Measurements from ENCODE around the gene PLCG2.

PLCG2 gene

DNA sequence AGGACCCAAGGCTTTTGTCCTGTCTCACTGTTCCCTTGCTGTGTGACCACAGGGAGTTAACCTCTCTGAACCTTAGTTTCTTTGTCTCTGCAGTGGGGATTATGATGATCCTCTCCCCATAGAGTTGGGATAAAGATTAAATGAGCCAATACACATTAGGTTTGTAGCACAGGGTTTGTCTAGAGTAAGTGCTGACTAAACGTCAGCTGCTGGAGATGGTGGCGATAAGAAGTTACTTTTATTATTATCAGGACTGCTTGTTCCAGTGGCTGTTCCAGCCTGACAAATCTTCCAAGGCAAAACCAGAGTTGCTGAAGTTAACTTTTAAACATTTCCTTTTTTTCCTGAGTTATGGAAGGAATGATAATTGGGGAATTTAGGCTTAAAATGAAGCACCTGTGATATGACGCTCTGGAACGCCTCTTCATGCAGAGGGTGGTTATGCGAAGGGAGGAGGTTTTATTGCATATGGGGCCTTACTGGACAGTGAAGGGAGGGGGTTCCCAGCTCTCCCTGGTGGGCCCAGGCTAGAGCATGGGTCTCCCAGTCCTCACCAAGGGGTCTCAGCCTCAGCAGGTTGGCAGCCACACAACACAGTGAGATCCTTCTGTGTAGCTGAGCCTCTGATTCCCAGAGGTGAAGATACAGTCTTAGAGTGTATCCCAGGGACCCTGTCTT, 35.8 kb downstream of the PLCG2 start:
- no peak for DNase-seq

DNA sequence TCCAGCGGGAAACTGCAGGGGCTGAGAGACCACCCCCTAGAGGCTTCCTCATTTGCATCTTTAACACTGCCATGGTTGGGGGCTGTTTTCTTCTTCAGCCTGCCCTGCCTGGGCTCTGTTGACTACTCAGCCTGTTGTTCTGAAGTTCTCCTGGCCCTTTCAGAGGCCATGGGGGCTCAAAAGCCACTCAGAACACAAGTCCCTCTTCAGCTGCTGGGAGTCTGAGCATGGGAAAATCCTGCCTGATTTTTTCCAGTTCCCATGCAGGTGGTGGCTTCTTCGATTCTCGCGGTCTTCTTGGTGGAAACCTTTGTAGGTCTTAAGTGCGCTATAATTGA, 36.3 kb downstream of the PLCG2 start:
- DNase-seq: no peak

DNA sequence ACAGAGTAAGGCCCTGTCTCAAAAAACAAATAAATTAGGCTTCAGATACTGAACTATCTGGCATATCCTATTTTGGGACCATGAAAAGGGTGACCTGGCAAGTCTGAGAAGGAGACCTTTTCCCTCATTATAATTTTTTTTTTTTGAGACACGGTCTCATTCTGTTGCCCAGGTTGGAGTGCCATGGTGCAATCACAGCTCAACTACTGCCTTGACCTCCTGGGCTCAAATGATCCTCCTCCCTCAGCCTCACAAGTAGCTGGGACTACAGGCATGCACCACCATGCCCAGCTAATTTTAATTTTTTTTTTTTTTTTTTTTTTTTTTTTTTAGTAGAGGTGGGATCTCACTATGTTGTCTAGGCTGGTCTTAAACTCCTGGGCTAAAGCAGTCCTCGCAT, 37.3 kb downstream of the PLCG2 start:
- DNase-seq: no peak

DNA sequence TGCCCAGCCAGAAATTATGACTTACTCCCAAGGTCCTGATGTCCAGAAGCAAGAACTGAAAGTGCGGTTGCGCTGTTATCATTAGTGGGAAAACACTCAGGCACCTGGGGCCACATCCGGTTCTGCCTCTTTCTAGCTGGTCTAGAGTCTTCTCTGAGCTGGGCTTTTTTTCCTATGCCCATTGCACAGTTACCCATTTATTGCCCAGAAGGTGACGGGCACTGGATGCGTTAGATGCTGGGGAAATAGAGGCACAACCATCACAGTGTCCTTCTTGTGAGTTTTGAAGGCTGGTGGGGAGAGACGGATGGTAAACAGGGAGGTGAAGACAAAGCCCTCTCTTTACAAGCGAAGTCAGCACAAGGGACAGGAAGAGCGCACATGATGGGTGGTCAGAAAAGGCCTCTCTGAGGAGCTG, 37.7 kb downstream of the PLCG2 start:
- no peak for DNase-seq

DNA sequence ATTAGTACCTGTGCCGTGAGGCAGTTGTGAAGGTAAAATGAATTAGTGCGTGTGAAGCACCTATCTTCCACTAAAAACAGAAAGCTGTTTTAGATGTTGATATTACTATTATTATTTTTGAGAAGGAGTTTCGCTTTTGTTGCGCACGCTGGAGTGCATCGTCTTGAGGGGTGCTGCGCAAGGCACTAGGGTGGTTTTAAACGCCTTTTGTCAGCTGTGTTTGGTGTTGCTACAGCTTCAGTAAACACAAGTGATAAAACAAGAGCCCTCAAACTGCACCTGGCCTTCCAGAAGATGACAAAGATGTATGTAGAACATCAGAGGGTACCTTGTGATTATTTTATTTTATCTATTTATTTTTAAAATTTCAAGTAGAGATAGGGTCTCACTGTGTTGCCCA, 38.2 kb downstream of the PLCG2 start:
- no peak for DNase-seq

DNA sequence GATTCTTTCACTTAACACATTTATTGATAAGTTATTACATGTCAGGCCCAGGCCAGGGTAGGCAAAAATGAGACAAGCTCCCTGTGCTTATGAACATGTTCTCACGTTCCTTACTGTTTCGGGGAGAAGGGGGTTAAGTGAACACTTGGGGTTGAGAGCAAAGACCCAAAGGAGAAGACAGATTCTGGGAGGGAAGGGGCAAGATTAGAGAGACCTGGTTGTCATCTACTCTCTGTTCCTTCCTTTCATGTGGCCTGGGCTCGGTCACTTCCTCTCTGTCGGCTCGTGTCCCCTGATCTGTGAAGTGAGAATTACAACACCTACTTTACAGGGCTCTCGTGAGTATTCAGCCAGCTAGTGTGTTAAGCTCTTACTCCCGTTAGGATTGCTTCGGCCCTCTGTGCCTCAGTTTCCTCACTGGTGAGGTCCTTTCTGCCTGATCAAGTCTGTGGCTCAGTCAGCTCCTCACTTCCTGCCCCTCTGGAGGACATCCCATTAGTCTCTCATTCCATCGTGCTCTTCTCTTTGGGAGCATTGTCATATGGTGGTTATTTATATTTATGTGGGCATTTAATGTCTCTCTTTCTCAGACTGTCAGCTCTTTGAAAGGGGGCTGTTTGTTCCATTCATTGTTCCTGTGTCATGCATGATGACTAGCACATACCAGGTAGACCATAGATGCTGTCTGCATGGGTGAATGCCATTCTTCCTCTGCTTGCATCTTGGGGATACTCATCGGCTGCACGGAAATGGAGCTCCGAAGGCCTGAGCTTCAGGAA, 38.9 kb downstream of the PLCG2 start:
- DNase-seq: no peak

DNA sequence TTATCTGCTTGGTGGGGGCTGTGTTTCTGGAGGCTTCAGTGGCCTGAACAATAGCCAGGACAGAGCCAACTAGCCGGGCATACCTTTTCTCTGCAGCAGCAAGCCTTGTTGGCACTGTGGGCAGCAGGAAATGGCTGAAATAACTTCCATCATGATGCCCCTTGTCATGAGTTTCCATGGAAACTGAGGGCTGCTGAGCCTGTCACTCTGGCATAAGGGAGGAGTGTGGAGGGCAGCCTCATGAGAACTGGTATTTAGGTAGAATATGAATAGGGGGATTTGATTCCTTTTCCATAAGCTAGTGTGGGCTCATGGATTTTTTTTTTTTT, 39.4 kb downstream of the PLCG2 start:
- no peak for DNase-seq

DNA sequence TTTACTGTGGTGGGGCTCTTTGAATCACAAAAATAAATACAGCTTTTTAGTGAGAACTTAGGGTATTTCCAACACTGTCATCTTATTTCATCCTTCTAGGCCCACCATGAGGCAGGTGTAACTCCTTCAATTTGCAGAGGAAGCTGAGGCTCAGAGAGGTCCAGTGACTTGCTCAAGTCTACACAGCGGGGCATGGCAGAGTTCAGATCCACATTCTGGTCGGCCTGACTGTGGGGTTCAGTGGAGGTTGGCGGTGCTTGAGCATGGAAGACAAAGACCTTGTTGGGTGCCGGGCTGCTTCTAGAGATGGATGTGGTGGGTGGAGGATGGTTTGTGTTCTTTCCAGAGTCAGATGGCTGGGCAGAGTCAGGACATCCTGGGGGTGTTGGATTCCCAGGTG, 39.8 kb downstream of the PLCG2 start:
- no peak for DNase-seq

DNA sequence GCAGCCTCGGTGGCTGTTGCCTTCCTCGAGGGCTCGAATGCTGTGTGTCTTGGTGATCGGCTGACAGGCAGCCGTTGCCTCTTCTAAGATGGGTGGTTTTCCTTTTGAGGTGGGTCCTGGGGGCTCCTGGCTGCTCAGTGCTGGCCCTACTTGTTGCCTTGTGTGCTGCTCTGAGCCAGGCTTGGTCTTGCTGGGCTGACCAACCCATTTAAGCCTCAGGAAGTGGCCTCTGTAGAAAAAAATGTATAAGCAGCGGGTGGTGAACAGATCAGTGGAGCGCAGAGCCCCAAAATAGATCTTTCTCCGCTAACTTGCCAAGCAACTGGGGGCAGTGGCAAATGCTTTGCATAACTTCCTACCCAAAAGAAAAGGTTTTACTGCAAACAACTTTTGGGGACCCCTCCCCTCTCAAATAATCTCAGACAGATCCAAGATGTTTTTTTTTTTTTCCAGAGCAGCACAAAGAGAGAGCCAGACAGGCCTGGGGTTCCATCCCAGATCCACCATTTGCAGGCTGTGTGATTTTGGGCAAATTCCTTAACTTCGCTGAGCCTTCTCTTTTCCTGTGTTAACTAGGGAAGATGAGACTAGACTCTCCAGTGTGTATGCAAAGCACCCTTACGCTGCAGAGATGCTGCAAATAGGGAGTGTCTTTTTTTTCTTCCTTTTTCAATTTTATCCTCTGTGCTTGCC, 42.5 kb downstream of the PLCG2 start:
- DNase-seq: no peak

DNA sequence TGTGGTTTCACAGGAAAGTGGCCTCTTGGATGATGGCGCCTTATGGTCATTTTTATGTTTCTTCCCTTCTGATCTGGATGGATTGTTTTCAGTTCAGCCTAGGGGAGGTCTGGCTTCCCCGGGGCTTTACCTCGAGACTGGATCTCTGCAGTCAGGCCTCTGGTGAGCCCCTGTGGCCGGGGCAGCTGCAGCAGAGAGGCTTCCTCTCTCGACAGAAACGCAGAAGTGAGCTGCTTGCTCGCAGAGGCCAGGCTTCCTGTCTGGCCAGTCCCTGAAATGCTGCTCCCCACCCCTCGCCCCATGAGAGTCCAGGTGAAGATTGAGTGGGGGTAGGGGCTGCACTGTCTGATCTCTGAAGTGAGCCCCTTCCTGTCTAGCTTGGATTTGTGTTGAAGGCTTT, 44.0 kb downstream of the PLCG2 start:
- DNase-seq: peak in 19 of 56 donors; percentile 2 to 43 (median 9)

DNA sequence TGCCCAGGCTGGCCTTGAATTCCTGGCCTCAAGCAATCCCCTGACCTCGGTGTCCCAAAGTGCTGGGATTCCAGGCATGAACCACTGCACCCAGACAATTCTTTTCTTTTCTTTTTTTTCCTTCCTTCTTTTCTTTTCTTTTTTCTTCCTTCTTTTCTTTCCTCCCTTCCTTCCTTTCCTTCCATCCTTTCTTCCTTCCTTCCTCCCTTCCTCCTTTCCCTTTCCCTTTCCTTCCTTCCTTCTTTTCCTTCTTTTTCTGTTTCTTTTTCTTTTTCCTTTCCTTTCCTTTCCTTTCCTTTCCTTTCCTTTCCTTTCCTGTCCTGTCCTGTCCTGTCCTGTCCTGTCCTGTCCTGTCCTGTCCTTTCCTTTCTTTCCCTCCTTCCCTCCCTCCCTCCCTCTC, 44.6 kb downstream of the PLCG2 start:
- no peak for DNase-seq

DNA sequence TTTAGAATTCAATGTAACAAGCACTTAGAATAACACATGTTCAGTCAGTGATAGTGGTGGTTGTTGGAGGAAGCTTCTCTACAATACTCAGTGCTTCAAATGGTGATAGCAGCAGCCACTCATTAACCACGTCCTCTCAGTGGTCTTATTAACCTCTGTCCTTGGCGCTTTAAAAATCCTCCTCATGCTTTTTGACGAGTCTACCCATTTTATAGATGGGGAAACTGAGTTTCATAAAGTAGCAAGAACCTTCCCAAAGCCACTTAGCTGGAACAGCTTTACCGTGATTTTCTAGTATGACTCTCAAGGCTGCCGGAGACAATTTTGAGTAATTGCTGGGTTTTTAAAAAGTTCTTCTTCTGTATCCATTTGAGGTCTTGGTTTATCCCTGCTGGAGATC, 47.4 kb downstream of the PLCG2 start:
- no peak for DNase-seq

DNA sequence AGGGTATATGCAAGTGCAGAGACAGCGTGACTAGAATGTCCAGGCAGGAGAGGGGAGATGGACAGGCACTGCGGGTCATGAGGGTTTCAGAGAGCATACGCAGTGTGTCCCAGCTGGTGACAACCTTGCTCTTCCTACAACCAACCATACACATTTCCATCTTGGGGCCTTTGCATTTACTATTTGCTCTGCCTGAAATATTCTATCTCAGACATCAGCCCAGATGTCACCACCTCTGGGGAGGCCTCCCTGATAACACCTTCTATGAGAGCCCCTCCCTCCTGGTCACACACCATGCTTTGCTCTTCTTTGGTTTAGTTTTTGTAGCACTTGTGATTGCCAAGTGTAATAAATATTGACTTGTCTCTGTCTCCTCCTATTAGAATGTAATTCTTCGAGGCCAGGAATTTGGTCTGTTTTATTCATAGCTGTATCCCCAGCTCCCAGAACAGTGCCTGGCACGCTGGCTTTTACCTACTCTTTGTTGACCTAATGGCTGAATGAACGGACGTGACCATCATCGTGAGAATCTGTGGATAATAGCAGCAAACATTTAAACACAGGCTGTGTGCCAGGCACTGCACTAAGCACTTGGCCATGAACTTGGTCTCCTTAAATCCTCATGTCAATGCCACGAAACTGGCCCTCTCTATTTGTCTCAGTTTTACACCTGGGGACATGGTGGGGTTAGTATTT, 51.9 kb downstream of the PLCG2 start:
- DNase-seq: no peak

DNA sequence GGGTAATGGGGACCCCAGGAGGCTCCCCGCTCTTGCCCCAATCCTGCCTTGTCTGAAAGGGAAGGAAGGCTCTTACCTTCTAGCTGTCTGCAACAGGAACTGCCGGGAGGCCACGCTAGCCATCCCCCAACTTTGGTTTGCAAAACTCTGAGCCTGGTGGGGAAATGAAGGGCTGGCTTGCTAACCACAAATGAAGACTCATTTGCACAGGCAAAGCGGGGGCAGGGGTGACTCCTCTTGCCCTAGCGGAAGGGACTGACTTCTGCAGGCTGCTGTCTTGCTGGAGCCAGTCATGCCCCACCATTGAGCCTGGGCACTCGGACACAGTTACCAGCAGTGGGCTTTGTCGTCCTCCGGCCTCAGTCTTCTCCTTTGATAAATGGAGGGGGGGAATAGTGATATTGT, 52.6 kb downstream of the PLCG2 start:
- peak in 31 of 56 donors; percentile 1 to 48 (median 13) for DNase-seq

DNA sequence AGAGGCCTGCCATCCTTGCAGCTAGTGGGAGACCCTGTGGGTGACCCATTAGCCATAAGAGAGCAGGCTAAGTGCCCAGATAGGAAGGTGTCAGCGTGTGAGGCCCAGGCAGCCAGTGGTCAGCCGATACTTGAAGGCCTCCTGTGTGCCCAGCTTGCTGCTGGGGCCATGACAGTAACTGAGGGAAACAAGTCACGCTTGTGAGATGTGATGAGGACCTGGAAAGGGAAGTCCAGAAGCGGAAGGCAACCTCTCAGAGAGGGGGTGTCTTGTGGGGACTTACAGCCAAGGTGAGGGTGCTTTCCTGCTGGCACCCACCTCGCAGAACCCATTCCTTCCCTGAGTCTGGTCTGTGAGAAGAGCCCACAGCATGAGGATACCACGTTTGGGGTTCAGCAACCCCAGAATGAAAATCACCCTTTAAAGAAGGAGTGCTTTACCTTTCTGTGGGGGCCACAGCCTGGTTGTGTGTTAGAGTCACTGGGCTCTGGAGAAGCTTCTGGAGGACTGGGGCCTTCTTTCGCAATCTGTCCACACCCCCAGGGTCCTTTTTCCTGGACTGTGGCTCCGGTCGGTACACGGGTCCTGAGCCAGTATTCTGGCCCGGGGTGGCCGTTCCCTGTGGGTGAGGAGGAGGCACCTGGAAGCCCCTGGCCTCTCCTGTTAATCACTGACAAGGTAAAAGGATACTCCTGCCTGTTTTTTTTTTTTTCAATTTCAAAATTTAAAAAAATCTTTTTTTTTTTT, 53.9 kb downstream of the PLCG2 start:
- no peak for DNase-seq

DNA sequence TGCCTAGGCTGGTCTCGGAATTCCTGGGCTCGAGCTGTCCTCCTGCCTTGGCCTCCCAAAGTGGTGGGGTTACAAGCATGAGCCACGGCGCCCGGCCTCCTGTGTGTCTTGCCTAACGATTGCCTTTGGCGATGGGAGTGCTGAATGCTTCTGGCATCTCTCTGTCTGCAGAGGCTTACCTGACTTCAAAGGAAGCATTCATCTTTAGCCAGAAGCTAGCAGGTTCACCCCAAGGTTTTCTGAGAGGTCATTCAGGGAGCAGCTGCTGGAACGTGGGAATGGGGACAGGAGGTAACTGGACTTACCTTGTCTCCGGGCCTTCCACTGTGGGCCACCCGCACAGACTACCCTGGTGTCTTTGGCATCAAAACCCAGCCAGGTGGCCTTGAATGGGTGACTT, 54.7 kb downstream of the PLCG2 start:
- no peak for DNase-seq

DNA sequence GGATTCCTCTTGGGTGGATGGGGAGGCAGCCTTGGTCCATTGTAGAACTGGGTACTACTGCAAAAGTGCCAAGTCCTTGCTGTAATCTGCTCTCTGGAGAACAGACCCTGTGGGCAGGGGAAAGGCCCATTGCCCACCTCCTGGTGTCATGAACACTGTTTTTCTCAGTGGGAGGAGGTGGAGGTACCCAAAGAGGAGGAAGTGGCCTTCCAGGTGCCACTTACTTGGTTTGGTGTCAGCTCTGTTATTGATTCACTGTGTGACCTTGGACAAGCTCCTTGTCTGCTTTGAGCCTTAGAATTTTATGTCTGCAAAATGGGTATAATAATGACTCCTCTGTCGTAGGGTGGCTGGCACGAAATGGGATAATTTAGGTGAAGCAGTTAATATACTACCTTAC, 55.8 kb downstream of the PLCG2 start:
- no peak for DNase-seq

DNA sequence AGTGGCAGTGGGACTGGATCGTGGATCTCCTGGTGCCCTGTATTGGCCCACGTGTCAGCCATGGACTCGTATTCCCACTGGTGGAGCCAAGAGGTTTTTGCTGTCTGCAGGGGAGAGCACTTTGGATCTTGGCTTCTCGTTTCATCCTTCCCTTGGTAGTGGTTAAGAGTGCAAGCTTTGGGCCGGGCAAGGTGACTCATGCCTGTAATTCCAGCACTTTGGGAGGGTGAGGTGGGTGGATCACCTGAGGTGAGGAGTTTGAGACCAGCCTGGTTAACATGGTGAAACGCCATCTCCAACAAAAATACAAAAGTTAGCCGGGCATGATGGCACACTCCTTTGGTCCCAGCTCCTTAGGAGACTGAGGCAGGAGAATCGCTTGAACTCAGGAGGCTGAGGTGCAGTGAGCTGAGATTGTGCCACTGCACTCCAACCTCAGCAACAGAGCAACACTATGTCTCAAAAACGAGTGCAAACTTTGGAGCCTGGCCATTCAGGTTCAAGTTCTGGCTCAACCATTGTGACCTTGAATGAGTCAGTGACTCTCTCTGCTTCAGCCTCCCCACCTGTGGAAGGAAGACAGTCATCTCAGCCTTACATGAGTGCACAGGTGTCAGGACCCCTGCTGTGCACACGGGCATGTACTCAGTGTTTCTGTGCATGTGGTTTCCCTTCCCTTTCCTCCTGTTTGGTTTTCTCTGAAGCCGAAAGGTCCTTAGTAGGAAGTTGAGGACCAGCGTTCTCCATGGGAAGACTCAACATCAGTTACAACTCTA, 57.4 kb downstream of the PLCG2 start:
- no peak for DNase-seq

DNA sequence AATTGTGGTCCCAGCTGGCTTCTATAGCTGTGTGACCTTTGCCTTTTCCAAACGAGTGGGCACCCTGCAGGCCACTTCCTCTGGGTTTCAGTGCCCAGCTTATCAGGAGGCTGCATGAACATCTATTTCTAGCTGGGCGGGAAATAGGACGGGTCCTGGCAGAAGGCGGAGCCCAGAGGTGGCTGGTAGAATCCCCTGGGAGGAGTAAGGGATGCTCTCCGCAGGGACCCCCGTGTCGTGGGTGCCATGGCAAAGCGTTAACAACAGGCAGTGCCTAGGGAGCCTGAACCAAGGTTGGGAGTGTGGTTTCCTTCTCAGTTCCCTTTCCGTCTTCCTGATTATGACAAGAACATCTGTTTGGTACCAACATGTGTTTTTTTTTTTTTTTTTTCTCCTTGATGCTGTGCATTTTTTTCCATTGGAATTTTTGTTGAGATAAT, 58.2 kb downstream of the PLCG2 start:
- DNase-seq: no peak

DNA sequence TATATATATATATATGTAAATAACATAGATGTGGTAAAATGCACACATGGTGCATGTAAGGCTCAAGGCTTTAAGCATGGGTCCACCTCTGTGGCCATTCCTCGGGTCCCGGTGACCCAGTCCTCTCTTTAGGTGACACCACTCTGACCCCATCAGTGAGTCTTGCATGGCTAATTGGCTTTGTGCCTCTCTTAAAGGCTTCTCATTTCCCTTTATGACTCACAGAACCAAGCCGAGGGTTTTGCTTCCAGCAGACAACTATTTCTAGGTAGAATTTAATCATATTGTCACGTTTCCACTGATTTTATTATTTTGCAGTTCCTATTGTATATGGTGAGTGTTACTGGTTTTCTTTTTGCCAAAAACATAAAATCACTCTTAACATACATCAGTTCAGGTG, 59.7 kb downstream of the PLCG2 start:
- no peak for DNase-seq

DNA sequence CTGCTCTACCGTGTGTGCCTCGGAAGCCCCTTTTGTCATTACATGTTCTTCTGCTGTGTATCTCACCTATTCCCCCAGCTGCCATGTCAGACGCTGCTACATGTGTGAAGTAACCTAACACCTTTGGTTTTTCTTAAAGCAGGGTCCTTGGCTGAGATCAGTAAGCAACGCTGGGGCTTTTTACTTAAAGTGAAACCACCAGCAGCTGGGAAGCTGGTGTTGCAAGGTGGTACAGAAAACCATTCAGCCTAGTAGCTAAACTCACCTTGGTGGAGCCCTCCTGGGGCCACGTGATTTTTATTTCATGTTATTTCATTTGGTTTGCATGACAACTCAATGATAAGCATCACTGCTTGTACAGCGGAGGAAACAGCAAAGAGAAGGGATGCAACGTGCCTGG, 62.6 kb downstream of the PLCG2 start:
- no peak for DNase-seq

Data from amygdala (tissue), 56 donors.